ENCODE measurements around the gene NDUFC1. TPM values are rescaled to one million over a fixed set of nuclear protein-coding genes. Genes with fewer than 3 reads are reported as not detected.

NDUFC1 gene
- total and polyA plus RNA-seq, 4 donors = 12.4 to 192 (median 50.8) TPM

GRCh38 chr4:139317635-139318034 lies 15.4 kb upstream of the NDUFC1 start:
- TF ChIP-seq CTCF (IDR thresholded peaks at IDR 0.05; ENCODE audit: low read depth, low read length, missing input control) (no peak), NR2F2 (IDR thresholded peaks at IDR 0.05) (no peak)
- Histone ChIP-seq H3K4me3 (ENCODE audit: low read depth in 1 of 3, low read length in 3 of 3) (no peak overlapping the region), H3K9ac (ENCODE audit: low read depth in 1 of 2, low read length in 2 of 2) (no peak overlapping the region), H3K9me3 (ENCODE audit: control insufficient read depth in 4 of 4, low read length in 3 of 4) (no peaks in the 10 kb centered on the region), H3K4me1 (ENCODE audit: control insufficient read depth in 4 of 4, insufficient read depth in 4 of 4, low read length in 3 of 4) (peaks cover 0 to 17% (median 10%) of the 10 kb centered on the region in 4 donors), H3K27me3 (ENCODE audit: control insufficient read depth in 4 of 4, insufficient read depth in 4 of 4, low read length in 3 of 4) (no peaks in the 10 kb centered on the region), H3K27ac (ENCODE audit: low read depth in 1 of 2, low read length in 2 of 2) (no peak overlapping the region), H3K36me3 (ENCODE audit: control insufficient read depth in 4 of 4, insufficient read depth in 3 of 4, low read depth in 1 of 4, low read length in 3 of 4) (peaks cover 0 to 2% (median 0%) of the 10 kb centered on the region in 4 donors)
- no peak for DNase-seq (ENCODE audit: low spot score)

GRCh38 chr4:139316733-139317132 lies 14.5 kb upstream of the NDUFC1 start:
- no peak for TF ChIP-seq JUND (IDR thresholded peaks at IDR 0.05)
- no peak for TF ChIP-seq FOXA1 (IDR thresholded peaks at IDR 0.05)
- Histone ChIP-seq H3K27ac (ENCODE audit: low read depth in 1 of 2, low read length in 2 of 2) (no peak overlapping the region), H3K4me1 (ENCODE audit: control insufficient read depth in 4 of 4, insufficient read depth in 4 of 4, low read length in 3 of 4) (peaks cover 0 to 23% (median 11%) of the 10 kb centered on the region in 4 donors)

GRCh38 chr4:139315221-139315675 lies 13.0 kb upstream of the NDUFC1 start:
- H3K9ac ChIP-seq (ENCODE audit: low read depth in 1 of 2, low read length in 2 of 2) = no peak overlapping the region
- H3K4me3 ChIP-seq (ENCODE audit: low read depth in 1 of 3, low read length in 3 of 3) = no peak overlapping the region
- no peaks in the 10 kb centered on the region for H3K9me3 ChIP-seq (ENCODE audit: control insufficient read depth in 4 of 4, low read length in 3 of 4)
- H3K36me3 ChIP-seq (ENCODE audit: control insufficient read depth in 4 of 4, insufficient read depth in 3 of 4, low read depth in 1 of 4, low read length in 3 of 4) = peaks cover 0 to 2% (median 0%) of the 10 kb centered on the region in 4 donors
- H3K4me1 ChIP-seq (ENCODE audit: control insufficient read depth in 4 of 4, insufficient read depth in 4 of 4, low read length in 3 of 4) = peaks cover 0 to 23% (median 11%) of the 10 kb centered on the region in 4 donors
- H3K27me3 ChIP-seq (ENCODE audit: control insufficient read depth in 4 of 4, insufficient read depth in 4 of 4, low read length in 3 of 4) = no peaks in the 10 kb centered on the region
- no peak for TF ChIP-seq ATF3 (IDR thresholded peaks at IDR 0.05)
- no peak for TF ChIP-seq FOXA2 (IDR thresholded peaks at IDR 0.05)
- no peak for TF ChIP-seq REST (IDR thresholded peaks at IDR 0.05)
- no peak for TF ChIP-seq RAD21 (IDR thresholded peaks at IDR 0.05)
- TF ChIP-seq HNF4G (IDR thresholded peaks at IDR 0.05) = no peak
- TF ChIP-seq FOXA1 (IDR thresholded peaks at IDR 0.05) = no peak
- no peak for TF ChIP-seq MAX (IDR thresholded peaks at IDR 0.05)
- no peak for TF ChIP-seq JUND (IDR thresholded peaks at IDR 0.05)
- no peak overlapping the region for H3K27ac ChIP-seq (ENCODE audit: low read depth in 1 of 2, low read length in 2 of 2)
- no peak for DNase-seq (ENCODE audit: low spot score)
- whole genome bisulfite sequencing = 91% methylated on average over 13 of the region's 13 CpGs

More at GRCh38 chr4:139316733-139317132, 14.5 kb upstream of the NDUFC1 start:
- Histone ChIP-seq H3K9me3 (ENCODE audit: control insufficient read depth in 4 of 4, low read length in 3 of 4) (no peaks in the 10 kb centered on the region), H3K27me3 (ENCODE audit: control insufficient read depth in 4 of 4, insufficient read depth in 4 of 4, low read length in 3 of 4) (no peaks in the 10 kb centered on the region), H3K9ac (ENCODE audit: low read depth in 1 of 2, low read length in 2 of 2) (no peak overlapping the region), H3K36me3 (ENCODE audit: control insufficient read depth in 4 of 4, insufficient read depth in 3 of 4, low read depth in 1 of 4, low read length in 3 of 4) (peaks cover 0 to 2% (median 0%) of the 10 kb centered on the region in 4 donors), H3K4me3 (ENCODE audit: low read depth in 1 of 3, low read length in 3 of 3) (no peak overlapping the region)
- WGBS = 96% methylated on average over 2 of the region's 2 CpGs
- no peak for DNase-seq (ENCODE audit: low spot score)

All from liver (tissue), 9 donors.